CD4-positive, alpha-beta T cell treated with Interleukin-6 for 4 hours (primary cell): ENCODE results near the gene ACCS.

Source experiments
- DNase-seq: peaks from one replicate; pipeline ENCODE4 v3.0.0-alpha.2; 2020; ENCODE audit warnings: mixed read lengths

Gene ACCS

GRCh38 chr11:44046182-44046581 lies 19.9 kb upstream of the ACCS start:
- no peak for DNase-seq

- no peak for DNase-seq
Observed at GRCh38 chr11:44047298-44047697, 18.8 kb upstream of the ACCS start.

GRCh38 chr11:44047931-44048431 lies 18.1 kb upstream of the ACCS start, which contains the start of gene ACCSL:
ACCSL (plus strand) TSS chr11:44047981; CDS start chr11:44048037, 56 bp downstream.
- no peak for DNase-seq

GRCh38 chr11:44049832-44050231 lies 16.2 kb upstream of the ACCS start:
- DNase-seq = no peak

- DNase-seq = no peak
Observed at GRCh38 chr11:44051171-44051570, 14.9 kb upstream of the ACCS start.

- DNase-seq = no peak
Observed at GRCh38 chr11:44057340-44057739, 8.7 kb upstream of the ACCS start.

GRCh38 chr11:44058275-44058674 lies 7.8 kb upstream of the ACCS start:
- DNase-seq = no peak

GRCh38 chr11:44065161-44065661 lies 859 bp upstream of the ACCS start:
- DNase-seq = no peak

GRCh38 chr11:44066732-44067141 lies 667 bp downstream of the ACCS start:
- DNase-seq = peak; percentile 3

- DNase-seq = no peak
Observed at GRCh38 chr11:44067266-44067665, 1.2 kb downstream of the ACCS start.

GRCh38 chr11:44068180-44068579 lies 2.1 kb downstream of the ACCS start:
- DNase-seq = no peak

GRCh38 chr11:44071157-44071556 lies 5.1 kb downstream of the ACCS start:
- DNase-seq = no peak

- DNase-seq = no peak
Observed at GRCh38 chr11:44072757-44073658, 6.9 kb downstream of the ACCS start.

GRCh38 chr11:44078794-44079193 lies 12.7 kb downstream of the ACCS start:
- no peak for DNase-seq

GRCh38 chr11:44079376-44079775 lies 13.3 kb downstream of the ACCS start:
- no peak for DNase-seq

- DNase-seq = no peak
Observed at GRCh38 chr11:44080951-44081350, 14.9 kb downstream of the ACCS start.

- no peak for DNase-seq
Observed at GRCh38 chr11:44082645-44083044, 16.6 kb downstream of the ACCS start.

- no peak for DNase-seq
Observed at GRCh38 chr11:44083433-44083832, 17.4 kb downstream of the ACCS start.

GRCh38 chr11:44083906-44084305 lies 17.8 kb downstream of the ACCS start:
- DNase-seq = no peak

GRCh38 chr11:44085330-44085729 lies 19.3 kb downstream of the ACCS start:
- DNase-seq = no peak

- DNase-seq = no peak
Observed at GRCh38 chr11:44088377-44088776, 22.3 kb downstream of the ACCS start.

GRCh38 chr11:44088871-44089270 lies 22.8 kb downstream of the ACCS start:
- no peak for DNase-seq

- no peak for DNase-seq
Observed at GRCh38 chr11:44090539-44090938, 24.5 kb downstream of the ACCS start.

- DNase-seq = peak; percentile 88
Observed at GRCh38 chr11:44094260-44094868, 28.3 kb downstream of the ACCS start.
